Stomach (tissue), 9 donors: ENCODE data around the gene BHMT. TPM values are rescaled to one million over a fixed set of nuclear protein-coding genes. Genes with fewer than 3 reads are reported as not detected.
"Not testable (repeated sequence)": the region's sequence is repeated elsewhere in the genome, so short reads cannot be mapped to it uniquely, and the experiment has no call there.

ENCODE experiments used
- DNase-seq, 2 donors: peaks; one replicate each; pipeline versions ENCODE4 v3.0.0 to v3.0.0-alpha.2; 2013 to 2019
- H3K27ac ChIP-seq, 5 donors: fragments of 200-600 bp in 4 of 5; sonication (generic) in 4 of 5; one replicate each; pipeline ENCODE4 v1.5.1; 2013 to 2019; ENCODE audit warnings: mild to moderate bottlenecking in 1 of 5, moderate library complexity in 1 of 5
- H3K27me3 ChIP-seq, 3 donors: fragments of 200-600 bp; sonication (generic); one replicate each; pipeline ENCODE4 v1.5.1; 2017 to 2019; ENCODE audit warnings: mixed run types in 1 of 3
- H3K36me3 ChIP-seq, 4 donors: fragments of 200-600 bp; sonication (generic); 1 replicate in 3 of 4; 2 replicates in 1 of 4; pipeline ENCODE4 v1.5.1; 2016 to 2019
- H3K4me1 ChIP-seq, 4 donors: fragments of 200-600 bp; sonication (generic); one replicate each; pipeline ENCODE4 v1.5.1; 2016 to 2019
- H3K4me3 ChIP-seq, 4 donors: fragments of 200-600 bp; sonication (generic) in 3 of 4; one replicate each; pipeline ENCODE4 v1.5.1; 2016 to 2019; ENCODE audit warnings: mild to moderate bottlenecking in 1 of 4
- H3K9me3 ChIP-seq, 4 donors: fragments of 200-600 bp; sonication (generic); one replicate each; pipeline ENCODE4 v1.5.1; 2016 to 2019
- CTCF ChIP-seq, 7 experiments: fragments of 450-650 bp in 4 of 7; fragments of 200-600 bp in 3 of 7; sonication (generic) in 3 of 7; IDR thresholded peaks; one replicate each; pipeline ENCODE4 v1.5.1; 2016 to 2019; ENCODE audit warnings: antibody characterized with exemption in 7 of 7, control low read depth in 2 of 7, mild to moderate bottlenecking in 1 of 7
- EP300 ChIP-seq: sonication (generic); formaldehyde crosslinking; IDR thresholded peaks from one replicate; pipeline ENCODE4 v1.6.1; 2017; ENCODE audit warnings: antibody characterized with exemption
- POLR2A ChIP-seq, 4 donors: fragments of 450-650 bp; IDR thresholded peaks; one replicate each; pipeline ENCODE4 v1.6.1; 2016; ENCODE audit warnings: antibody characterized with exemption in 4 of 4, control low read depth in 2 of 4, mild to moderate bottlenecking in 1 of 4, moderate library complexity in 1 of 4
- POLR2AphosphoS5 ChIP-seq, 3 donors: sonication (generic); formaldehyde crosslinking; IDR thresholded peaks; one replicate each; pipeline ENCODE4 v1.6.1; 2016; ENCODE audit warnings: antibody characterized with exemption in 3 of 3
- WGBS, 5 donors: extraction: QIAGEN DNeasy Blood & Tissue Kit in 3 of 5; methylation state at CpG; one replicate each; pipeline versions ENCODE4 v1.1.5 to v1.1.7; 2013 to 2018; 5-methylcytosine and 5-hydroxymethylcytosine counted together
- intact Hi-C: fragments of 100-400 bp; cut with DNase I; formaldehyde crosslinking; loops from one replicate; pipeline ENCODE4 v1.15.1; 2023; ENCODE audit warnings: low total_unique reads
- polyA plus RNA-seq, 3 donors: library from polyadenylated mRNA; stranded (reverse); fragments of 200-250 nt; gene quantifications; one replicate each; pipeline ENCODE4 v1.2.3, GENCODE V29; 2013
- total RNA-seq, 5 donors: library from RNA; depleted of rRNA; stranded (reverse); fragments of >200 nt; gene quantifications; one replicate each; pipeline versions ENCODE4 v1.1.0 to v1.2.3, GENCODE V29; 2014 to 2016
- donor health status: healthy with polysubstance abuse.
- donor health status: Bipolar disorder and iron deficiency.
- donor health status: healthy.

The BHMT gene
- total and polyA plus RNA-seq, 8 donors = 0.53 to 4.0 (median 2.6) TPM; not detected in 3

DNA sequence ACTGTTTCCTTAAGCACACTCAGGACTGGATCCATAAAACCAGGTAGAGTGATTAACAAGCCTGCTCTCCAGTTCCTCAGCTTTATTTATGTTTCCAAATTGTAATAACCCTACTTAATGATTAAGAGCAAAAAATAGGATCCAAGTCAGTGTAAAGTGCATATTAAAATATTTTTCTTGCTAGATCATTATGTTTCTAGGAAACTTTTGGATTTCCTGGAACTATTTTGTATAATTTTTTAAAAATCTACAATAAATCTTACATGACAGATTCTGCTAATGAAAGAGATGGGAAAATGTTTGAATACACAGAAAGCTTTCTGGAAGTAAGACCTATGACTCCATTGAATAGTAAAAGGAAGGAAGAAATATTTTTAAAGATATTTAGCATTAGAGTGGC lies 35.5 kb downstream of the BHMT start:
- TF ChIP-seq EP300 (no peak), POLR2AphosphoS5 (IDR thresholded peaks at IDR 0.05) (no peak), POLR2A (IDR thresholded peaks at IDR 0.05) (no peak), CTCF (IDR thresholded peaks at IDR 0.05) (no peak)
- Histone ChIP-seq H3K27ac (no peak overlapping the region), H3K4me3 (no peak overlapping the region), H3K27me3 (no peaks in the 10 kb centered on the region), H3K9me3 (no peaks in the 10 kb centered on the region), H3K36me3 (no peaks in the 10 kb centered on the region), H3K4me1 (peaks cover 0 to 5% (median 2%) of the 10 kb centered on the region in 4 donors)
- DNase-seq = no peak
- intact Hi-C loops = no loop called here

DNA sequence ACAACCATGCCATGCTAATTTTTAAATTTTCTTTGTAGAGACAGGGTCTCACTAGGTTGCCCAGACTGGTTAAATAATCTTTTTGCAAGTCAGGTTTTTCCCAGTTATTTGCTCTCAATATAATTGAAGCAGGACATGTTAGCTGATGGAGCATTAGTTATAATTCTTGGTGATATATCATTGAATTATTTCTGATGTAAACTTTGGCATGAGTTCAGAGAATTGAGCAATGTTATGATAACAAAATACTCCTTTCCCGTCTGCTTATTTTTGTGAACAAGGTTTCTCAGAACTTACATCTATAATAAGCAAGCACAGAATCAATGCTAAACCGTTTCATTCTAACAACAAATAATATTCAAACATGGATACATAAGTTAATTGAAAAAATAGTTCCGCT lies 37.8 kb downstream of the BHMT start:
- TF ChIP-seq POLR2AphosphoS5 (IDR thresholded peaks at IDR 0.05) (no peak), CTCF (IDR thresholded peaks at IDR 0.05) (no peak), POLR2A (IDR thresholded peaks at IDR 0.05) (no peak), EP300 (no peak)
- no peaks in the 10 kb centered on the region for H3K27me3 ChIP-seq
- no peaks in the 10 kb centered on the region for H3K9me3 ChIP-seq
- no peak for DNase-seq
- peaks cover 0 to 5% (median 2%) of the 10 kb centered on the region in 4 donors for H3K4me1 ChIP-seq
- 53 to 68% (median 62%) methylated on average over 3 of the region's 3 CpGs for WGBS, 5 donors
- no peak overlapping the region for H3K4me3 ChIP-seq
- intact Hi-C loops = no loop called here
- no peak overlapping the region for H3K27ac ChIP-seq
- H3K36me3 ChIP-seq = no peaks in the 10 kb centered on the region

- Histone ChIP-seq H3K36me3 (no peaks in the 10 kb centered on the region), H3K4me1 (peaks cover 0 to 4% (median 0%) of the 10 kb centered on the region in 4 donors), H3K27me3 (no peaks in the 10 kb centered on the region), H3K4me3 (no peak overlapping the region), H3K27ac (no peak overlapping the region), H3K9me3 (no peaks in the 10 kb centered on the region)
- intact Hi-C loops = no loop called here
- 62 to 75% (median 71%) methylated on average over 6 of the region's 6 CpGs for WGBS, 5 donors
- DNase-seq = no peak
- TF ChIP-seq POLR2AphosphoS5 (IDR thresholded peaks at IDR 0.05) (no peak), CTCF (IDR thresholded peaks at IDR 0.05) (no peak), EP300 (no peak), POLR2A (IDR thresholded peaks at IDR 0.05) (no peak)
These were observed 40.5 kb downstream of the BHMT start for GRCh38 chr5:79151942-79152671.

DNA sequence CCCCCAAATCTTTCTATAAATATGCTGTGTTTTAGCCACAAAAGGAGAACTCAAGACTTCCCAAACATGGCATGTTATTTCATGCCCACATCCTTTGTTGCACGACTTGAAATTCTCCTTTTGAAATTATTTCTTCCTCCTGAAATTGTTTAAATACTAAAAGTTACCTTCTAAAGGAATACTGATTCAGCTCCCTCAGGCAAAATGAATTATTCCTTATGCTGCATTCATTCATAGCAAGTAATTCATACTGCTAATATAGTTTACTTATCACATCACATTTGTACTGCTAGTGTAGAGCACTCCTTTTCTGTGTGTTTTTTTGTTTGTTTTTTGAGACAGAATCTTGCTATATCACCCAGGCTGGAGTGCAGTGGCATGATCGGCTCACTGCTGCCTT lies 45.7 kb downstream of the BHMT start:
- intact Hi-C loops = no loop called here
- no peak overlapping the region for H3K27ac ChIP-seq
- no peaks in the 10 kb centered on the region for H3K27me3 ChIP-seq
- no peak for DNase-seq
- WGBS, 5 donors = 61 to 78% (median 70%) methylated on average over 2 of the region's 2 CpGs
- TF ChIP-seq EP300 (no peak), POLR2A (IDR thresholded peaks at IDR 0.05) (no peak)
- H3K36me3 ChIP-seq = no peaks in the 10 kb centered on the region
- H3K9me3 ChIP-seq = no peaks in the 10 kb centered on the region
- no peak overlapping the region for H3K4me3 ChIP-seq
- no peaks in the 10 kb centered on the region for H3K4me1 ChIP-seq

- DNase-seq, H3K4me1 ChIP-seq, intact Hi-C loops, H3K27ac ChIP-seq, H3K36me3 ChIP-seq, H3K9me3 ChIP-seq, H3K4me3 ChIP-seq, H3K27me3 ChIP-seq: not testable (repeated sequence)
- 82 to 87% (median 84%) methylated on average over 7 of the region's 7 CpGs for WGBS, 5 donors
These were observed 50.0 kb downstream of the BHMT start for GRCh38 chr5:79161647-79162046.
